K562 (cell line): ENCODE measurements around the gene MICAL2. TPM values are rescaled to one million over a fixed set of nuclear protein-coding genes. Genes with fewer than 3 reads are reported as not detected.

ENCODE experiments used
- CBX8 ChIP-seq: fragments of 200-600 bp; sonication (generic); IDR thresholded peaks from 2 replicates; pipeline ENCODE4 v1.6.1; 2012; ENCODE audit warnings: borderline replicate concordance, mixed run types, low read depth, mild to moderate bottlenecking, moderate library complexity, mixed read lengths, low read length, control low read depth, inconsistent platforms; ENCODE audit not compliant: poor library complexity, severe bottlenecking; ENCODE audit errors: extremely low read depth
- COPS2 ChIP-seq: fragments of 450-650 bp; conservative IDR thresholded peaks from 2 replicates; pipeline ENCODE4 v1.6.1; 2016; ENCODE audit warnings: mild to moderate bottlenecking, moderate library complexity
- HDAC2 ChIP-seq: fragments of 450-650 bp; IDR thresholded peaks from 2 replicates; pipeline ENCODE4 v1.6.1; 2016; ENCODE audit warnings: mild to moderate bottlenecking
- HMGN3 ChIP-seq: IDR thresholded peaks from 2 replicates; pipeline ENCODE4 v1.6.1; 2011; ENCODE audit warnings: borderline replicate concordance, low read depth, mild to moderate bottlenecking, mixed read lengths, low read length; ENCODE audit not compliant: insufficient read length; ENCODE audit errors: extremely low read depth
- NR2C1 ChIP-seq, 2 experiments: fragments of 450-650 bp; IDR thresholded peaks; 2 replicates each; pipeline ENCODE4 v1.6.1; 2017; ENCODE audit warnings: mild to moderate bottlenecking in 2 of 2, antibody characterized with exemption in 1 of 2, inconsistent platforms in 1 of 2, missing compliant biosample characterization in 1 of 2, missing genetic modification characterization in 1 of 2
- NR3C1 ChIP-seq: sonication (generic); formaldehyde crosslinking; IDR thresholded peaks from 2 replicates; pipeline ENCODE4 v1.8.1; 2022; ENCODE audit warnings: missing genetic modification reagents
- PTTG1 ChIP-seq: fragments of 450-650 bp; IDR thresholded peaks from 2 replicates; pipeline ENCODE4 v1.6.1; 2016; ENCODE audit warnings: low read depth, mild to moderate bottlenecking, missing genetic modification characterization, missing compliant biosample characterization
- ZNF124 ChIP-seq: sonication (generic); formaldehyde crosslinking; IDR thresholded peaks from 2 replicates; pipeline ENCODE4 v1.8.1; 2022; ENCODE audit warnings: missing genetic modification reagents
- ZNF778 ChIP-seq: fragments of 450-650 bp; formaldehyde crosslinking; IDR thresholded peaks from 2 replicates; pipeline ENCODE4 v1.4.0; 2020; ENCODE audit warnings: mild to moderate bottlenecking, moderate library complexity
- polyA plus RNA-seq, 8 experiments: library from polyadenylated mRNA; depleted of rRNA in 4 of 8; stranded (reverse) in 5 of 8; unstranded in 3 of 8; fragments of >200 nt; fragmentation: Nextera tagmentation in 2 of 8; fragmentation: Illumina TruSeq in 1 of 8; extraction: Ambion mirVana in 2 of 8; extraction: Trizol in 1 of 8; gene quantifications; 2 replicates each; pipeline versions ENCODE4 v1.2.1 to v1.2.3, GENCODE V29; 2011 to 2014; ENCODE audit warnings: inconsistent platforms in 1 of 8, missing spikeins in 1 of 8
- total RNA-seq, 7 experiments: library from RNA; depleted of rRNA in 6 of 7; stranded (reverse); fragments of >200 nt in 6 of 7; fragmentation: Illumina TruSeq in 2 of 7; extraction: Trizol in 2 of 7; gene quantifications; 2 replicates each; pipeline versions ENCODE4 v1.2.1 to v1.2.3, GENCODE V29; 2011 to 2021; ENCODE audit warnings: low replicate concordance in 1 of 7
- TF ChIP-seq, protein P1 (sequence below): sonication (generic); formaldehyde crosslinking; IDR thresholded peaks from 2 replicates; pipeline ENCODE4 v1.8.0; 2022; ENCODE audit warnings: mild to moderate bottlenecking, low read depth, missing genetic modification reagents
- TF ChIP-seq, protein P2 (sequence below): fragments of 450-650 bp; formaldehyde crosslinking; IDR thresholded peaks from 2 replicates; pipeline ENCODE4 v1.4.0; 2020; ENCODE audit warnings: mild to moderate bottlenecking
- TF ChIP-seq, protein P3 (sequence below): fragments of 250-450 bp; sonication (Bioruptor Pico); IDR thresholded peaks from 2 replicates; pipeline ENCODE4 v1.5.0; 2020; ENCODE audit warnings: mild to moderate bottlenecking

MICAL2 gene
- total and polyA plus RNA-seq, 9 of the 15 experiments (the other 6 are each of a cell fraction or from before 2014, with no cell fraction given): 4.7 to 64.2 (median 33.6) TPM

DNA sequence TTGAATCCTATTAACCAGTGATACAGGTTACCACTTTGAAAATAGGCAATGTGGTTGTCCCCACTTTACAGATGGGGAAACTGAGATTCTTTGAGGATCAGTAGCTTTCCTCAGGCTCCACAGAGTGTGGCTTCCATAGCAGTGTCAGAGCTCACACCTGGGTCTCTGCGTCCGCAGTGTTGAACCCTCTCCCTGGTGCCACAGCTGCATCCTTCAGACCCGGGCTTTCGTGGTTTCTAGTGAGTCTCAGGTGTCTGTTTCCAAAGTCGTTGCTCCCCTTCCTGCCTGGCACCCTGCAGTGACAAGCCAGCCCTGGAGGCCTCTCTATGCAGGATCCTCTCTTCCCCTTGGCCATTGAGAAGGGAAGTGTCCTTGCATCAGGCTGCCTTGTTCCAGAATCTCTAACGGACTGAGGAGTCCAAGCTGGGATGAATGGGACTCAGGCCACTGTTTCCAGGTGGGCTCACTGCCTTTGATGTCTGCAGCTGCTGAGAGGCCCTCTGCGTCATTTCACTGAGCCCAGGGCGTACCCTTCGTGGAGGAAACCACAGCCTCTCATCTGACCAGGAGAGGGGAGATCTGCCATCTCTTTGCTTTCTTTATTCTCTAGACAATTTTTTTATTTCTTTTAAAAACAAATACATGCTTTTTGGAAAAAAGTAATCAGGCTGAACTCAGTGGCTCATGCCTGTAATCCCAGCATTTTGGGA lies 48.4 kb upstream of the MICAL2 start (continued):
- TF ChIP-seq NR2C1 (IDR thresholded peaks at IDR 0.05): no peak
- TF ChIP-seq NR2C1 (tag; IDR thresholded peaks at IDR 0.05): no peak
- no peak for TF ChIP-seq COPS2
- no peak for TF ChIP-seq CBX8
- no peak for TF ChIP-seq ZNF124 (CRISPR knock-in tag)
- TF ChIP-seq HMGN3: no peak
- TF ChIP-seq NR3C1: no peak
- TF ChIP-seq, protein P1, sequence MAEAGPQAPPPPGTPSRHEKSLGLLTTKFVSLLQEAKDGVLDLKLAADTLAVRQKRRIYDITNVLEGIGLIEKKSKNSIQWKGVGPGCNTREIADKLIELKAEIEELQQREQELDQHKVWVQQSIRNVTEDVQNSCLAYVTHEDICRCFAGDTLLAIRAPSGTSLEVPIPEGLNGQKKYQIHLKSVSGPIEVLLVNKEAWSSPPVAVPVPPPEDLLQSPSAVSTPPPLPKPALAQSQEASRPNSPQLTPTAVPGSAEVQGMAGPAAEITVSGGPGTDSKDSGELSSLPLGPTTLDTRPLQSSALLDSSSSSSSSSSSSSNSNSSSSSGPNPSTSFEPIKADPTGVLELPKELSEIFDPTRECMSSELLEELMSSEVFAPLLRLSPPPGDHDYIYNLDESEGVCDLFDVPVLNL (CRISPR knock-in tag): no peak
- no peak for TF ChIP-seq PTTG1 (tag)
- TF ChIP-seq, protein P2, sequence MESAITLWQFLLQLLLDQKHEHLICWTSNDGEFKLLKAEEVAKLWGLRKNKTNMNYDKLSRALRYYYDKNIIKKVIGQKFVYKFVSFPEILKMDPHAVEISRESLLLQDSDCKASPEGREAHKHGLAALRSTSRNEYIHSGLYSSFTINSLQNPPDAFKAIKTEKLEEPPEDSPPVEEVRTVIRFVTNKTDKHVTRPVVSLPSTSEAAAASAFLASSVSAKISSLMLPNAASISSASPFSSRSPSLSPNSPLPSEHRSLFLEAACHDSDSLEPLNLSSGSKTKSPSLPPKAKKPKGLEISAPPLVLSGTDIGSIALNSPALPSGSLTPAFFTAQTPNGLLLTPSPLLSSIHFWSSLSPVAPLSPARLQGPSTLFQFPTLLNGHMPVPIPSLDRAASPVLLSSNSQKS (CRISPR knock-in tag): no peak
- TF ChIP-seq ZNF778 (CRISPR knock-in tag): no peak
- TF ChIP-seq HDAC2: no peak
- TF ChIP-seq, protein P3, sequence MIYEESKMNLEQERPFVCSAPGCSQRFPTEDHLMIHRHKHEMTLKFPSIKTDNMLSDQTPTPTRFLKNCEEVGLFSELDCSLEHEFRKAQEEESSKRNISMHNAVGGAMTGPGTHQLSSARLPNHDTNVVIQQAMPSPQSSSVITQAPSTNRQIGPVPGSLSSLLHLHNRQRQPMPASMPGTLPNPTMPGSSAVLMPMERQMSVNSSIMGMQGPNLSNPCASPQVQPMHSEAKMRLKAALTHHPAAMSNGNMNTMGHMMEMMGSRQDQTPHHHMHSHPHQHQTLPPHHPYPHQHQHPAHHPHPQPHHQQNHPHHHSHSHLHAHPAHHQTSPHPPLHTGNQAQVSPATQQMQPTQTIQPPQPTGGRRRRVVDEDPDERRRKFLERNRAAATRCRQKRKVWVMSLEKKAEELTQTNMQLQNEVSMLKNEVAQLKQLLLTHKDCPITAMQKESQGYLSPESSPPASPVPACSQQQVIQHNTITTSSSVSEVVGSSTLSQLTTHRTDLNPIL: no peak
